GM12873 (cell line): ENCODE data around the gene PDZD7.

ENCODE experiments used
- CTCF ChIP-seq: IDR thresholded peaks from 2 replicates; pipeline ENCODE4 v1.5.1; 2012; ENCODE audit warnings: low read depth, mild to moderate bottlenecking, moderate library complexity, low read length, control low read depth; ENCODE audit not compliant: insufficient read depth; ENCODE audit errors: missing control alignments

The PDZD7 gene

GRCh38 chr10:101060951-101061623 is 30.2 kb upstream of the PDZD7 start:
- no peak for TF ChIP-seq CTCF

- peak; percentile 88 for TF ChIP-seq CTCF
These were observed 29.4 kb upstream of the PDZD7 start for GRCh38 chr10:101060036-101060950.

- TF ChIP-seq CTCF, result no peak
These were observed 25.6 kb upstream of the PDZD7 start for GRCh38 chr10:101056365-101057151.

- TF ChIP-seq CTCF, result peak; percentile 23
These were observed 24.5 kb upstream of the PDZD7 start for GRCh38 chr10:101055411-101055810.

GRCh38 chr10:101054876-101055275 is 23.9 kb upstream of the PDZD7 start:
- TF ChIP-seq CTCF, result no peak

GRCh38 chr10:101054351-101054750 is 23.4 kb upstream of the PDZD7 start:
- no peak for TF ChIP-seq CTCF

- no peak for TF ChIP-seq CTCF
These were observed 22.6 kb upstream of the PDZD7 start for GRCh38 chr10:101053516-101053915.
